HG02623 (cell line): ENCODE data around the gene QDPR.
"Not testable (repeated sequence)": the region's sequence is repeated elsewhere in the genome, so short reads cannot be mapped to it uniquely, and the experiment has no call there.

Source experiments
- ATAC-seq: cut with Tn5 transposase; IDR thresholded peaks from one replicate; pipeline ENCODE4 v1.9.1; 2021; ENCODE audit warnings: moderate library complexity; ENCODE audit not compliant: unreplicated experiment

Gene QDPR

DNA sequence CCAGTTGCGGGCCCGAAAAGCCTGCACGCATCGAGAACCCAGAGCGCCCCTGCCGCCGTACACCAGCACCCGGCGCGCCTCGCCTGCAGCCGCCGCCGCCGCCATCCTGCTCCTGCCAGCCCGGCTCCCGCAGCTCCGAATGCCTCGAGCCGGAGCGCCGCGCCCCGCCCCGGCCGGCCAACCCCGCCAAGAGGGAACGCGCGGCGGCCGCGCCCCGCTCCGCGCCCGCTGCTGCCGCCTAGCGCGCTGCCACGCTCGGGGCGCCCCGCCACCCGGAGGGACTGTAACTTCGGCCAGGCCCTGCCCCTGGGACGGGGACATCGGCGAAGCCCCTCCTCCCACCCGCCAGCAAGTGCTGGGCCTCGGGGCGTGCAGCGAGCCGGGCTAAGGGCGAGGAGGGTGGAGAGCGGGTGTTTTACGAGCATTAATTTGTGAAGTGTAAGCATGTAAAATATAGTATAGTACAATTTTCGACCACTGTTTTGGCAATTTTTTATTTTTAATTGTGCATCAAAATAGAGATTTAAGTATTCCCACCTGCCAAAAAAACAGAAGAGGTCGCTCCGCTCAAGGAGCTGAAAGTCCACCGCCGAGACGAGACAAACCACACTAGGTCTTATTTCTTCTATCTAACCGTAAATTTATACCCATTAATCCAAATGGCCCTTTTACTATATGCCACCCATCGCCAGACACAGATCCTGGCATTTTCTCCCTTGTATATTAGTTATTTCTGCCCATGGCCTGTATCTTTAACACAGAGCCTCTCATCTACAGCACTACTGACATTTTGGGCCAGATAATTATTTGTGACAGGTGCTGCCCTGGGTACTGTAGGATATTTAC lies at the start of gene QDPR:
Gene QDPR, minus strand, starts transcription at position 141 of the 846 bp plus-strand sequence. Its CDS starts 36 bp downstream, at position 105.
- ATAC-seq = peak; percentile 96

DNA sequence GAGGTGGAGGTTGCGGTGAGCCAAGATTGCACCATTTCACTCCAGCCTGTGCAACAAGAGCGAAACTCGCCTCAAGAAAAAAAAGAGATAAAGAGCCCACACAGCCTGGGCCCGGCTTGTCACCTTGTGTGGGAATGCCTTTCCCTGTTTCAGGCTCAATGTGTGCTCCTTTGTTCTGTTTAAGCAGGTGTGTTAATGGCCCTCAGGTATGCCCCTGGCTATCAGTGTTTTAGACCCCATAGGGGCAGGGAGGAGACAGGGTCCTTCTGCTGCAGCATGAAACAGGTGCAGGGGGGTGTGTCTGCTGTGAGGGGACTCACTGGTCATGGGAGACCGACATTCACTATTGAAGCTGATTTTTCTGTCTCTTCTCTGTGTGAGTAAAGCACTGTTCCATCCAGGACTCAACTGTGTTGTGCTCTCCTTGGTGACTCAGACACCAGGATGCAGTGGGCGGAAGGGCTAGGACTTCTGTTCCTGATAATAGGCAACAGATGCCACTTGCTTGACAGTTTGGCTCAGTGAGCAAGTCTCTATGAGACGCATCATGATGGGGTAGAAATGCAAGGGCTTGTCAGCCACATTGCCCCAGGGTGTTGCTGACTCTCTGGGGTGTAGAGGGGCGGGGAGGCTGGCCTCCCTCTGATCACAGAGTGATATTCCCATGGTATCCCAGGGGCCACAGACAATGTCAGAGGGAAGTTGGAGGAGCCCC lies 49.5 kb upstream of the QDPR start:
- no peak for ATAC-seq

DNA sequence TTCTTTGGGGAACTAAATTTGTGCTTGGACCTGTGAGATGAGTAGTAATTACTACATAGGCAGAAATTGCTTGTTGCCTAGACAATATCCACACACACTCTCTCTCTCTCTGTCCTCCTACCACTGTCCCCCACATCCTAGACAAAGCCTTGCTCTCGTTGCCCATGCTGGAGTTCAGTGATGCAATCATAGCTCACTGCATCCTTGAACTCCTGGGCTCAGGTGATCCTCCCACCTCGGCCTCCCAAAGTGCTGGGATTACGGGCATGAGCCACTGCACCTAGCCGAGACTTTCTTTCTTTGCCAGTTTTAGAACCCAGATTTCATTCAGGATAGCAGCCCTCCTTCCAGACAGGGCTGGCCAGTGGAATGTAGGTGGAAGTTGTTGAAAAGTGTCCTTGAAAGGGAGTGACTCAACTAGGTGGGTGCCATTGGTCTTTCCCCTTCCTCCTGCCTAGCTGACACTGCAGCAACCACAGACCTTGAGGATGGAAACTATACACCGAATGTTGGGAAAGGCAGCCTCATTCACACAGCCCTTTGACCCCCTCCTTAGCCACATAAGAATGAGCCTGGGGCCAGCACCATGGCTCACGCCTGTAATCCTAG lies 48.3 kb upstream of the QDPR start:
- ATAC-seq = no peak

DNA sequence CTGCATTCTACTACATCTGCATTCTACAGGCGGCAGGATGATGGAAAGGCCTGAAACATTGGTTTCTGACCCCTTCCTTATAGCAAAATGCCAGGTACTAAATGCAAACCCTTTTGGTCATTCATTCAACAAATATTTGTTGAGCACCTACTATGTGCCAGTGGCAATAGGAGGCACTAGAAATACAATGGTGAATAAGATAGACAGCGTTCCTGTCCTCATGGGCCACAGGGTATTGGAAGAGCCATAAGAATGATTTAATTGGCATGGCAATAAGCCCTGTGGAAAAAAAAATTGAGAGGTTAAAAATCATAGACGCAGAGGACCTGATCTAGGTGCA lies 47.8 kb upstream of the QDPR start:
- no peak for ATAC-seq

DNA sequence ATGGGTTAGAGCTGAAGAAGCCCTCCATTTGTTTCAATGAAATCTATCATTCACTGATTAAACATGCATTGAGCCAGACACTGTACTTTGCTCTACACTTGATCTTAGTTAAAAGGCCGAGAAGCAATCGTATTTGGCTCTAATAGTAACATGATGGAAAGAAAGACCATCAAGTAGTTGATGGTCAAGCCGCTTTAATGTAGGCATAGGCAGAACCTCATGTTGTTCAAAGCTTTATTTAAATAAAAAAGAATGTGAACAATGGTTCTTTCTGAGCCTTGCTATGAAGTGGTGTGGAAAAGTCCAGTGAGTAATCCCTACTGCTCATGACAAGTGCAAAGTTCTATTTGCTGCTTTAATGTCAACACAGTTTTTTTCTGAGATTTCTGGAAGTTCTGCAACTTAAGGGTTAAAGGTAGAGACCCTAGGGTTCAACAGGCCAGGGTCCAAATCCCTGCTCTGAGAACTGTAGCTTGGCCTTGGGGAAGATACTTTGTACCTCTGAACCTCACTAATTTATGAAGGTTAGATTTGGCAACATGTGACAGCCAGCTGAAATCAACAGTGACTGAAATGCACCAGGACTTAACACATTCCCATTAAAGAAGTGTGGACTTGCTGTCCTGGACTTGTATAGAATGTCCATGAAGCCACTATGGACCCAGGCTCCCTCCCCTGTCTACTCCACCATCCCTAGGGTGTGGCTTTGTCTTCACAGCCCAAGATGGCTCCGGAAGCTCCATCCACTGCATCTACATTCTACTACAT lies 47.2 kb upstream of the QDPR start:
- no peak for ATAC-seq

DNA sequence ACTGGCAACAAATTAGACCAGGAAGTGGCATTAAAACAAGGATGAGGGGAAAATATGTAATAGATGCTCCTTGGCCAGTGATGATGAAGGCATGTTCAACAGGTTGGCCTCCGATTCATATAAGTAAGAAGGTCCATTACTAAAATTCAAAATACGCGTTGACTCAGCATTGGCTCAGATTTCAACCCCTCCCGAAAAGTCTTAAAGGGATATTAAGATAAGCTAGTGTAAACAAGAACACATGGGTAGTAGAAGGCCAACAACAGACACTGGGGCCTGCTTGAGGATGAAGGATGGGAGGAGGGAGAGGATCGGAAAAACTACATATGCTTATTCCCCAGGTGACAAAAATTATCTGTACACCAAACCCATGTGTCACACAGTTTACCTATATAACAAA lies 46.0 kb upstream of the QDPR start:
- no peak for ATAC-seq

DNA sequence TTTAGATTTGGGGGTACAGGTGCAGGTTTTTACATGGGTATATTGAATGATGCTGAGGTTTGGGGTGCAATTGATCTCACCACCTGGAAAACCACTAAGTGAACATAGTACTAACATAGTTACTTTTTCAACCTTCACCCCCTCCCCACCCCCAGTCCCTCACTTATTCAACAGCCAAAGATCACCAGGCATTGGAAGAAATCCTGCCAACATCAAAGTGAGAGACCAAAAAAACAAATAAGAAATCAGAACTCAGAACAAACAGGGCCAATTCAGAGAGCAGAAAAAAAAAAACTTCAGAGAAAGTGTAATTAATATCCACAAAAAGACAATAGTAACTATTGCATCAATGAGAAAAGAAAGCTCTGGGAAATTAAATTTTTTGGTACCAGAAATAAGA lies 44.6 kb upstream of the QDPR start:
- no peak for ATAC-seq

DNA sequence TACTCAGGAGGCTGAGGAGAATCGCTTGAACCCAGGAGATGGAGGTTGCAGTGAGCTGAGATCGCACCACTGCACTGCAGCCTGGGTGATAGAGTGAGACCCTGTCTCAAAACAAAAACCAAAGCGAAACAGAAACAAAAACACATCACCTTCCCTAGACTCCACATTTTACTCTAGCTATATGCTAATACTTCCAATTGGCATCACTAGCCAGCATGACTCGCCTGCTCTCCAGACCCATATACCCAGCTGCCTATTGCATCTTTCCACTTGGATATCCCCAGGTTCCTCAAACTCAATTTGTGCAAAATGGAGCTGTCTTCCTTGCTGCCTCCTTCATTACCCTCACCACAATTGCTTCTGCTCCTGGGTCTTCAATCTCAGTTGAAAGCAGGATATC lies 42.7 kb upstream of the QDPR start:
- no peak for ATAC-seq

DNA sequence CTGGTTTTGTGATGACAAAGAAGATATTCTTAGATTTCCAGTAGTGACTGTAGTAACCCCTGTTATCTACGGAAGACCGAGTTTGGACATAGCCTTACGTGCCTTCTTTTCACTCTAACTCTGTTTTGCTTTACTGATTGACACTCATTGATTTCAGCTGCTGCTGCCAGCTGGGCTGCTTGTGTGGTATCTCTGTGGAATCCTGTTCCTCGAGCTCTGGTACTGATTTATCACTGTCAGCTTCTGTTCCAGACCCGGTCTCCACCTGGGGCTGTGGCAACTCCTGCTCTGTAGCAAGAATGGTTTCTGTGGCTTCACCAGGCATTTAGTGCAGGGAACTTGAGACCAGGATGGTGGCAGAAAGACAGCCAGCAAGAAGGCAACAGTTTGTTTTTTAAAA lies 40.5 kb upstream of the QDPR start:
- ATAC-seq = no peak

DNA sequence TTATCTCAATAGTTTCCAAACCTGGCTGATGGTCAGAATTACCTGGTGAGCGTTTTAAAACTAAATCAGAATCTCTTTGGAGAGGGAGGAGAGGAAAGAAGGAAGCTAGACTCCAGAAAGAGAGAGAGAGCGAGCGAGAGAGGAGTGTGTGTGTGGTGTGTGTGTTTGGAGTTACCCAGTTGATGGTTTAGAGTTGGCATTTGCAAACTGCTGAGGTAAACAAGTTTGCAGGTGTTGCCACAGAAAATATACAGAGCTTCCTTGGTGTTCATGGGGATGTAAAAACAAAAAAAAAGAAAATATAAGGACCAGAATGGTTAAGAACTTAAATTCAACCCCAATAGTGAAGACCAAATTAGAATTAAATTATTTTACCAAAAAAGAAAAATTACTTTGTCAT lies 38.7 kb upstream of the QDPR start:
- ATAC-seq = no peak

DNA sequence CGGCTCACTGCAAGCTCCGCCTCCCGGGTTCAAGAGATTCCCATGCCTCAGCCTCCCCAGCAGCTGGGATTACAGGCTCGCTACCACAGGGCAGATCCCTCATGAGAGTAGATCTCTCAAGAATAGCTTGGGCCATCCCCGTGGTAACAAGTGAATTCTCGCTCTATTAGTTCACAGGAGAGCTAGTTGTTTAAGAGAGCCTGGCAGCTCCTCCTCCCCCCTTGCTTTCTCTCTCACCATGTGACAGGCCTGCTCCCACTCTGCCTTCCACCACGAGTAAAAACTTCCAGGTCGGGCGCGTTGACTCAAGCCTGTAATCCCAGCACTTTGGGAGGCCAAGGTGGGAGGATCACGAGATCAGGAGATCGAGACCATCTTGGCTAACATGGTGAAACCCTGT lies 34.8 kb upstream of the QDPR start:
- ATAC-seq = no peak

DNA sequence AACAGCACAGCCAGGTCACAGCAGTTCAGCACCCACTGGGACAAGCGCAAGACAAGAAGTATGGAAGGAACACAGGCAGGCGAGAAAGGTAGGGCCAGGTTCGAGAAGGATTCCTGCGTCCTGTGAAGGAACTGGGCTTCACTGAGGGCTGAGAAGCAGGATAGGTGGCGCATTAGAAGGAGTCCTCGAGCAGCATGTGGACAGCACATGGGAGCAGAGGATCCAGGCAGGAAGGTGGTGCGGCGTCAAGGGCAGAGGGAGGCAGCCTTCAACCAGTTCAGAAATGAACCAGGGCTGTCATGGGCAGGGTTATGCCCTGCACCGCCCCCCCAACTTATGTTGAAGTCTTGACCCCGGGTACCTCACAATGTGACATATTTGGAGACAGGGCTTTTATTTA lies 34.3 kb upstream of the QDPR start:
- no peak for ATAC-seq

DNA sequence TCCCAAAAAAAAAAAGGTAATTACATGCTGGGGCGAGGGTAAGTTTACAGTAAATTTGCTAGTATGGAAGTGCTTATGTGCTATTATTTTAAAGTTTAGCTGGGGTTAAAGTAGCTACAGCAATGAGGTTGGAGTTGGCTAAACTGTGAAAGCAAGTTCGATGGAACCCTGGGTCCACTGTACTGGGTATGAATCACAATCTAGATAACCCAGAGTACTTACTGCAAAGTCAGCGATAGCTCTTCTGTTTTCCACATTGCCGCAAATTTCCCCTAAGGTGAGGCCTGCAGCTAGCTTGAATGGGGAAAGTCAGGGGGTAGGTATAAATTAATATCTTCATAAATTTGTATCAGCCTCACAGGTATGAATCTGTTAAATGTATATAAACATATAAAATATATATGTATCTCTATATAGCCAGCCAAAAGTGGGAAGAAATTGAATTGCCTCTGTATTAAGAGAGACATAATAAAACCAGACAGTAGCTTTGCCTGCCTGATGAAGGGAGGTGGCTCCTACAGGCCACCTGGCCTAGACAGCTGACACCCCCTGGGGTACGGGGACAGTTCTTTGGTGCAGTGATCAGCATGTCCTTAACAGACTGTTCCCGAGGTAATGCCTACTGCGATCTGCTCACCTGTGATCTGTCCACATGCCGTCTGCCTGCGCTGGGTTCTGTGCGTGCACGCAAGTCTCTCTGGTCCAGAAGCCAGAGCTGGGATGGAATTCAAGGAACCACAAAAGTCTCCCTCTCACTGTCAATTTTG lies 33.7 kb upstream of the QDPR start:
- ATAC-seq = no peak

DNA sequence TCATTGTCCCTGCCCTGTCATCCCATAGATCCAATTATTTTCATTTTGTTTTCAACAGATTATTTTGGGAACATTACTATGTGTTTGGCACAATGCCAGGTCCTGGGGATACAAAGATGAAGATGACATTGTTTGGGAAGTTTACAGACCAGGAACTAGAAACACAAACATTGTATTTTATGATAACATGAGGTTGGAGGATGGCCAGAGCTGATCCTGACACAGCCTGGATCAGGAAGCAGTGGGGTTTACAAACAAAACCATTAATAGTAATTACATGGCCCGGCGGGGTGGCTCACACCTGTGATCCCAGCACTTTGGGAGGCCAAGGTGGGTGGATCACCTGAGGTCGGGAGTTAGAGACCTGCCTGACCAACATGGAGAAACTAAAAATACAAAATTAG lies 32.9 kb upstream of the QDPR start:
- ATAC-seq = no peak

DNA sequence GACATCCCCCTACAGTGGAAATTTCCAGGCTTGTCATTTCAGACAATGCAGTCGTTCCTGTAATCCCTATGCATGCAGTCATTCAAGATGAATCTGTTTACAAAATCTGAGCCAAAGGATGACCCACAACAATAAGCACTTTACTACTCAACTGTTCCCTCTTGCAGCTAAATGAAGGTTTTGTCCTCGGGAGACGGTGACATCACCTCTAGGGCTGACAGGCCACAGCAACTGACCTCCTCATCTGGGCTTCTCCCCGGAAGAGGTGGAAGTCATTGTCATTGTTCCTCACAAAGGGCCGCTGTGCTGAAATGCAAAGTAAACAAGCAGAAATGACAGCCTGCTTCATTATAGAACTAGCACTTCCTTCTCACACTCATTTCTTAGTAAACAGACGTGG lies 32.3 kb upstream of the QDPR start:
- no peak for ATAC-seq

DNA sequence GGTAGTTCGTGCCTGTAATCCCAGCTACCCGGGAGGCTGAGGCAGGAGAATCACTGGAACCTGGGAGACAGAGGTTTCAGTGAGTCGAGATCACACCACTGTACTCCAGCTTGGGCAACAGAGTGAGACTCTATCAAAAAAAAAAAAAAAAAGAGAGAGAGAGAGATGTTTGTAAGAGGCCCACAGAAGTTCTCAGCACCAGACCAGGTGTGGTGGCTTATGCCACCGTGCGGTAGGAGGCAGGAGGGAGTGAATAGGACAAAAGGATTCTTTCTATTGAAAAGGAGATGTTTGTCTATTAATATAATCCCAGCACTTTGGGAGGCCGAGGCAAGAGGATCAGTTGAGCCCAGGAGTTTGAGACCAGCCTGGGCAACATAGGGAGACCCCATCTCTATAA lies 25.2 kb upstream of the QDPR start:
- not testable (repeated sequence) for ATAC-seq

DNA sequence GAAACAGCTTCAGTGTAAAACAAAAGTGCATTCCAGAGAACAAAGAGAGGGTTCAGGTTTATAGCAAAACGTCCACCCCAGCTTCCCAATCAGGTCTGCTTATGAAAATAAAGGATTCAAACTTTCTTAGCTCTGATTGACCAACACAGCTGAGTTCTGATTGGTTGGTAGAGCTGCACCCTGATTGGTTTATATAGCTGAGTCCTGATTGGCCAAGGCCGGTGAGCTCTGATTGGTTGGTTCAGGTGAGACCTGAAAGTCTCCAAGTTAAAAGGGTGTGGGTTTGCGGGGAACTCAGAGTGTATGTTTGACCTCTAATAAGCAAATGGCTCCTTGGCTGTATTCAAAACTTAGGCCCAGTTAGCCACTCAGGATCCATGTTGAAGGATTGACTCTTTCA lies 24.0 kb upstream of the QDPR start:
- peak; percentile 45 for ATAC-seq

DNA sequence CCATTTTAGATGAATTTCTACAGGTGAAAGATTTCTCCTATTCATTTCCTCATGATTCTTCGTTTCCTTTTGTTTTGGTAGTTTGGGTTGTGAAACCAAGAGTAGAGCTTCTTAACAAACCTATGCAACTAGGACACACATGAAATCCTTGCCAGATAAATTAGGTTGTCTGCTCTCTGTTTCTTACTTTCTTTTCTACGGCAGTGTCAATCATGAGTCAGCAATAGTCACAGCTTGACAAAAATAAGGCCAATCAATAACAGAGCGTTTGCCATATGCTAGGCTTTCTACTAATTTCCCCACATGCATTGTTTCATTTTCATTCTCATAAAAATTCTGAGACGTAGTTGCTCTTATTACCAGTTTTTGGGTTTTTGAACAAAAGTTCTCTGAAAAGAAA lies 23.4 kb upstream of the QDPR start:
- ATAC-seq = no peak

DNA sequence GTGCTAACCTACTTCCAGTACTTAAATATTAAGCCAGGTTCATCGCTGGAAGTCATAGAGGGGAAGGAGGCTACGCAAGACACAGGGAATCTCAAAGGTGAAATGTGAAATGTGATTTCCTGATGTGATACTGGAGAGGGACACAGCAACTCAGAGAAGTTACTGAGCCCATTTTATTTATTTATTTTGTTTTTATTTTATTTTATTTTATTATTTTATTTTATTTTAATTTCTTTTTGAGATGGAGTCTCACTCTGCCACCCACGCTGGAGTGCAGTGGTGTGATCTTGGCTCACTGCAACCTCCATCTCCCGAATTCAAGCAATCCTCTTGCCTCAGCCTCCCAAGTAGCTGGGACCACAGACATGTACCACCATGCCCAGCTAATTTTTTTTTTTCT lies 22.8 kb upstream of the QDPR start:
- ATAC-seq = no peak

DNA sequence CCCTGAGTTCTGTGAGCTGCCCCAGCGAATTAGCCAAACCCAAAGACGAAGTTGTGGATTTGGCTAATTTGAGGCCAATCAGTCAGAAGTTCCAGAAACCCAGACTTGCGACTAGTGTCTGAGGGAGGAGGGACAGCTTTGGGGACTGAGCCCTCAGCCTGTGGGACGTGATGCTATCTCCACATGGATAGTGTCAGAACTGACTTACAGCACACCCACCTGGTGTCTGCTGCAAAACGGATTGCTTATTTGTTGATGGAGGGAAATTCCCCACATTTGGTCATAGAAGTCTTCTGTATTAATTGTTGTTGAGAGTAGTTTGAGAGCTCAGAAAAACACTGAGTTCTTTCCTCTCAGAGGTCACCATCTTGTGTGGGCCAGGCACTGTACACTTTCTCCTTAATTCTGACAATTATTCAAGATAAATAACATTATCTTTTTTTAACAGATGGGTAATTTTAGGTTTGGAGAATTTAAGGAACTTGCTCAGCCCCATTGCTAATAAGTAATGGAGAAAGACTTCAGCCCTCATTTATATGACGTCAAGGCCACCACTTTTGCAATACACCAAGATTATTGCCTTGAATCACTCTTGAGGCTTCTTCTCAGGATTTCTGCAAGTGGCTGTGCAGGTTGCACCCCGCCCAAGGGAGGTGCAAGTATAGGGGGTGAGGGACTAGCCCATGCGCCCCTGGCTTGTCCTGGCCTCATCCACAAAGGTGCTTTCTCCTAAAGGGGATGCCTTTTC lies 19.8 kb upstream of the QDPR start:
- ATAC-seq = no peak
